Measurements from ENCODE around the gene EEFSEC.

Gene EEFSEC

DNA sequence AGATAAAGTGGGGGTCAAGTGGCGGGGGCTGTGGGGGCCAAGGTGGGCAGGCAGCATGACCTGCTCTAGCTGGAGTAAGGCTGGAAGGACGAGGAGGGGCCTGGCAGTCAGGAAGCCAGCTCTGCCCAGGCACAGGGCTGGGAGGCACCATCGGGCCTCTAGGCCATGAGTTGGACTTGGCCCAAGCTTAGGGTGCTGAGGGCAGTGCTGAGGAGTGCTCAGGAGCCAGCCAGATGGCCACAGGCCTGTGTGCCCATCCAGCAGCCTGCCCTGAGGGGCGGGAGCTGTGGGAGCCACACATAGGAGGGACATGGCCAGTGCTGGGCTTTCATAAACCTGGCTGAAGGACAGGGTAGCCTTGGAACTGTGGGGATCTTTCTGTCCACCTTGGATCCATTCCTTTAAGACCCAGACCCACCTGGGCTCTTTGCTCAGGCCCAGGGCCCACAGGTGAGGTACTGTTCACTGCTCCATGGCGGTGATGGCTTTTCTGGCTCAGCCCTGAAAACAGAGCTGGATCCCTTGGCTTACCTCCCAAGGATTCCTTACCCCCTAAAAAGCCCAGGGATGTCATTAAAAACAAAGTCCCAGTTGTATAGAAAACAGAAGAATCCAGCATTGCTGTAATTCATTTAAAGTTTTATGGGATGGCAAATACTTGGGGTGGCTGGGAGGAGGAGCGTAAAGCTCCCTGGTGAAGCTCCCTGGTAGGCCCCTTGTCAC, 176.4 kb downstream of the EEFSEC start:
- in situ Hi-C loops (cut with MboI; ENCODE audit: low sequenced_read_pairs), result no loop called here

DNA sequence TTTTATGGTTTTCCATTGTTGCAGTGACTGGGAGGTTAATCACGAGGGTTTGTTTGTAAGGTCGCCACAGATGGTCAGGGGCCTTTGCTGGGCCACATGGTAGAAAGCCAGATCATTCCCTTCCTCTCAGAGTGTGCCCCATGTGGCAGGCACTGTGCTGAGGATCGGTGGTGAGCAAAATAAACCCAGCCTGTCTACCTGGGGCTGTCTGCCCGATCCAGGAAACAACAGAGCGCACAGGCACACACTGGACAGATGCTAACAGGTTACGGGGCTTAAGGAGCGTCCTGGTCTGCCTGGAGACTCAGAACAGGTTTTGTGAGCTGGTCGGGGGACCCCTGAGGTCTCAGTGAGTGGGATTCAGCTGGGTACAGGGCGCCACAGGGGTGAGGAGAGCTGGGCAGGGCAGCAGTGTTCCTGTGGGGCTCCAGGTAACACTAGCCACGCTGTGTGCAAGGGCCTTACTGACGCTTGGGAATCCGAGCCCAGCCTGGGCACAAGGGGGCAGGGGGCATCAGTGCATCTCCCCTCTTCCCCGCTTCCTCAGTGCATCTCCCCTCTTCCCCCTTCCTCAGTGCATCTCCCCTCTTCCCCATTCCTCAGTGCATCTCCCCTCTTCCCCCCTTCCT, 177.0 kb downstream of the EEFSEC start:
- in situ Hi-C loops (cut with MboI; ENCODE audit: low sequenced_read_pairs), result no loop called here

DNA sequence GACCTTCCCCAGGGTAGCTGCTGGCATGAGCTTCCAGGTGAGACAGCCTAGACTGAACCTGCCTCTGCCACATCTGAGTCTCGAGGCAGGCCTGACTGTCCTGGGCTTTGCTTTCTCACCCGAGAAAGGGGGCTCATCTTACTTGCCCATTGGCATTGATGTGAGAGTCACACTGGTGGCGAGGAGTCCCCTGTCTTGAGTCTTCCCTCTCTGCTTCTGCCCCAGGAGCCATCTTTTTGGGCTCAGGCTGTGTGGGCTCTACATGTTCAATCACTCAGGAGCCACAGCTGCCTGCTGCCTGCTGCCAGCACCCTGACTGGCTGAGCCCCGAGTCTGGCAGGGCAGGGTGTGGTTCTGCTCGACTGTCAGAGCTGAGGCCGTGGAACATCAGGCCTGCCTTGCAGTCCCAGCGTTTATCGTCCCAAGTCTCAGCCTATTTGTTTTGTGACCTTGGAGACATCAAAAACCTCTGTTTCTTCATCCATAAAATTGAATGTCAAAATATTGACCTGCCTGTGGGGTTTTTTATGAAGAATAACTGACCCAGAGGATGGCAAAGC, 180.9 kb downstream of the EEFSEC start:
- in situ Hi-C loops (cut with MboI; ENCODE audit: low sequenced_read_pairs), result no loop called here

DNA sequence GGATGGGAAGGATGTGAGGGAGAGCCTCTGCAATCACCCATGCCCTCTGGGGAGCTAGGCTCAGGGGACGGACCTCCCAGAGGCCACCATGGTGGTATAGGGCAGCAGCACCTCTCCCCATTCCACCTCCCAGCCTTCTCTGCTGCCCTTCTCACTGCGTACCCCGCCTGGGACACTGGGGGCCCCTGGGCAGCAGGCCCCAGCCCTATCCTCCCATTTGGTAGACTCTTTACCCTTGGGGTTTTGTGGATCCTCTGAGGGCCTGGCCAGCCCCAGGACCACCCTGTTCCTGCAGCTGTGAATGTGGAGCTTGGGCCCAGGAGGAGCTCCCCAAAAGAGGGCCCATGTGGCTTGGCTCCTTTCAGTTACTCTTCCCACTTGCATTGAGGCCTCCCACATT, 181.5 kb downstream of the EEFSEC start:
- in situ Hi-C loops (cut with MboI; ENCODE audit: low sequenced_read_pairs), result no loop called here

DNA sequence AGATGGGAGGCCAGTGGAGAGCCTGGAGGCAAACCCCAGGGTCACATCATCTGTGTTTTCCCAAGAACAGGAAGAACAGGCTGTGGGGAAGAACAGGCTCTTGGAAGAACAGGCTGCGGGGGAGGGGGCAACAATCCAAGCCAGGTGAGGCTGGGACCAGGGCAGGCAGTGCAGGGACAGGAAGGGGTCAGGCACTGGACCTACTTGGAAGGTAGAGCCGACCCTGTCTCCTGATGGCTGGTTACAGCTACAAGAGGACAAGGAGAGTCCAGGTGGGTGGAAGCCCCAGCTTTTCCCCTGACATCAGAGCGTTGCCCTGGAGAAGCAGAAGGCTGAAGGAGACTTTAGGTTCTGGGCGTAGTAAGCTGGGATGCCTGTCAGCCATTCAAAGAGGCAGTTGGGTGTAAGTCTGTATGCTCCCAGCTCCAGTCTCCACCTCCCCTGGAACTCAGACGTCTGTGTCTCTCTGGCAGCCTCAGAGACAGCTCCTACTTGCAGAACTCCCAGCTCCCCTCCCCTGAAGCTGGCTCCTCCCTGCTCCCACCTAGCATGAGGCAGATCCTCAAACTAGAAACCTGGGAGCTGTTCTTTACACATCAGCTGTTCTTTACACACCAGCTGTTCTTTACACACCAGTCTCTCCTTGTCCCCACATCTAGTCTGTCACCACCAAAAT, 182.5 kb downstream of the EEFSEC start:
- in situ Hi-C loops (cut with MboI; ENCODE audit: low sequenced_read_pairs), result no loop called here

DNA sequence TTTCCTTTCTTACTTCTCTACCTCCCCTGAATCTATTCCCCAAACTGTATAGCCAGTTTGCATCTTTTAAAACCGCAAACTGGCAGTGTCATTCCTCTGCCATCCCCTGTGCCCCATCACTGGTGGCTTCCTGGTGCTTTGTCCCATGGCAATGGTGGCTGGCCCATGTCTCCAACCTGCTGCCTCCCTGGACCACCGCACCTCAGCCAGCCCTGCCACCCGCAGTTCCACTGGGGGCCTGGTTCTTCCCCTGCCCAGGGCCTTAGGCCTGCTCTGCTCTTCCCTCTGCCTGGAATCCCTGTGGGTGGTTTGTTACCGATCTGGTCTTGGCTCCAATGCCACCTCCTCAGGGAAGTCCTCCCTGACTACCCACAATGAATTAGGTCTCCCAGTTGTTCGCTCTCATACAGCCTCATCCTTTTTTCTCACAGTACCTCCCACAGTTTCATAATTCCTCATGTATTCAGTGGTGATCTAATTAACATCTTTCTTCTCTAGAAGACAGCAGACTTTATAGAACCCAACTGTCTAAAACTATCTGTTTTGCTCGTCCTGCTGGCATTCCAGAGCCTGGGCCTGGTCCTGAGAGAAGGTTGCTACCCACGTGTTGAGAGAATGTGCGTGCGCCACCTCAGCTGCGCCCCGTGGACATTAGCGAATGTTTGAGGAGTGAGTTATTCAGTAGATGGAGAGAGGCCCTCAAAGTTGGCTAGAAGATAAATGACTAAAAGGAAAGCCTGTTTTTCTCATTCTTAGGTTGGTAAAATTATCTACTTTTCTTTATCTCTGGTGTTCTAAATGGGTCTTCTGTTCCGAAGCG, 183.3 kb downstream of the EEFSEC start:
- in situ Hi-C loops (cut with MboI; ENCODE audit: low sequenced_read_pairs), result no loop called here

DNA sequence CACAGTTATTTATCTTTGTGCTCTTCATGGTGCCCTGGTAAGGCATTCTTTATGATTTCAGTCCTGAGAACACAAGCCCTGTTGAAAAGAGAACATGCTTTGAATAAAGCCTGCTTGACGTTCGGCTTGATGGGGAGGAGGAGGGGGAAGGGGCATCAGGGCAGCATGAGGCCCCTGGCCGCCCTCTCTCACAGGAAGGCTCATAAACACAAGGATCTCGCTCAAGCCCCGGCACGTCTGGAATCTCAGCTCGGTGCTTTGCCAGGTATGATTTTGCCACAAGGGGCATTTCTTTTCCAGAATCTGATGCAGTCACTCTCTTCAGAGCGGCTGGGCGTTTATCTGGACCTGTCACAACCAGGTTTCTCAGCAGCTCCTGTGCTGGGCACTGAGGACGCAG, 184.0 kb downstream of the EEFSEC start:
- in situ Hi-C loops (cut with MboI; ENCODE audit: low sequenced_read_pairs), result no loop called here

DNA sequence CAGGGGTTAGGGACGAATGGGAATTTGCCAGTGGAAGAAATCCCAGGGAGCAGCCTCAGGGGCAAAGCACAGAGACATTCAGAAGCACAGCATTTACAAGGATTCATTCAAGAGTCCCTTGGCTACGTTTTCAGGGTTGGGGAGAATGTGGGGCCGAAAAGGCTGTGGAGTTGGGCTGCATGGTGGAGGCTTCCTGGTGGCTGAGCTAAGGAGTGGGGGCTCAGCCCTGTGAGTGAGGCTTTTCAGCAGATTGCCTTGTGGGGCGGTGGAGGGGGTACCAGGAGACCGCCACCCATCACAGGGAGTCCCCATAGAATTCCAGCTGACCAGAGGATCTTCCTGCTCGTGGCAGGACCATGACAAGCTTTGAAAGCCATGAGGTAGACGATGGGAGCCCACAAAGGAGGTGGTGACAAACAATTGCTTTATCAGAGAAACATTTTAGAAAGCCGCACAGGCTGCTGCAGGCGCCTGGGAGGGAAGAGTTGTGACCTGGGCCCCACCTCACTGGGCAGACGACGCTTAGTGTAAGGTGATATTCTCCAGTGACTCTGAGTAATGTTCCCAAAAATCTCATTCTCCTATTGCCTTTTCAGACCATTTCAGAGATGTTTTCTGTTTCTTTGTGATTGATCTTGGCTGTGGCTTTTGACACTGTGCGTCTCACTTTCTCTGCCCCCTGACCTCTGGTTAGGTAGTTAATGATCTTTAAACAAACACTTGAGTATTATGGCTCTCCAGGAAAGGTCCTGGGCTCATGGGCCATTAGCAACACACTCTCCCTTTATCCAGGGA, 185.5 kb downstream of the EEFSEC start:
- in situ Hi-C loops (cut with MboI; ENCODE audit: low sequenced_read_pairs), result no loop called here

DNA sequence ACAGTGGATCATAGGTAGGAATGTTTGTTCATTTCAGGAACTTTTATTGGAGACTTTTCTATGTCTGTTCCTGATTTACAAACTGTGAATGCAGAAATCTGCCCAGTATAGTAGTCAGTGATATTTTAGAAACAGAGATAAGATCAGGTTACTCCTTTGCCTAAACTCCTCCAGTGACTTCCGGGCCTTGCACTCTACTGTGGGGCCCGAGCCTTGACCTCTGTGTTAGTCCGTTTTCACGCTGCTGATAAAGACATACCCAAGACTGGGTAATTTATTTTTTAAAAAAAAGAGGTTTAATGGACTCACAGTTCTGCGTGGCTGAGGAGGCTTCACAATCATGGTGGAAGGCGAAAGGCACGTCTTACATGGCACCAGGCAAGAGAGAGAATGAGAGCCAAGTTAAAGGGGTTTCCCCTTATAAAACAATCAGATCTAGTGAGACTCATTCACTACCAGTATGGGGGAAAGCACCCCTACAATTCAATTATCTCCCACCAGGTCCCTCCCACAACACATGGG, 186.3 kb downstream of the EEFSEC start:
- in situ Hi-C loops (cut with MboI; ENCODE audit: low sequenced_read_pairs), result no loop called here

DNA sequence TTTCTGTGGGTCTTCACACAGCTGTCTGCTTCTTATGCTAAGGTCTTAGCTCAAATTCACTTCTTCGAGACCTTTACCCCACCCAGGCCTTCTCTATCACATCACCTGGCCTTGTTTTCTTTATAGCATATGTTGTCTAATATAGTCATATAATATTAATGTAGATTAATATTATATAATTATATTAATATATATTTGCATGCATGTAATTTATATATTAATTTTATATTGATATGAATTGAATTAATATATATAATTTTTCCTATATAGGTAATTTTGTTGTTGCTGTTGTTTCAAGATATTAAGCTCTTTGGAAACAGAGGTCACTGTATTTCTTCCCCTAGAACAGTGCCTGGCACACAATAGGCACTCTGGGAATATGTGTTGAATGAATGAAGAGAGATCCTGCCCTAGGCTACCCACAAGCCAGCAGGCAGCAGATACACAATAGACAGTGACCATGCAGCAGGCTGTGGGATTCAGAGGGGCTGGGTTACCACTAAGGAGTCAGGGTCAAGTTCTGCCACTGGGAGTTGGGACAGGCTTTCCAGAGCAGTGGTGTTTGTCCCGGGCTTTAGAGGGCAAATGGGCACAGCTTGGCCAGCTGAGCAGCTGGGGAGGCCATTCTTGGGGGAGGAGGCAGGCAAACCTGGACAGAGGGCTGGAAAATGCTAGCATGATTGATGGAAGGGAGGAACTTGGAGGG, 187.1 kb downstream of the EEFSEC start:
- in situ Hi-C loops (cut with MboI; ENCODE audit: low sequenced_read_pairs), result no loop called here

DNA sequence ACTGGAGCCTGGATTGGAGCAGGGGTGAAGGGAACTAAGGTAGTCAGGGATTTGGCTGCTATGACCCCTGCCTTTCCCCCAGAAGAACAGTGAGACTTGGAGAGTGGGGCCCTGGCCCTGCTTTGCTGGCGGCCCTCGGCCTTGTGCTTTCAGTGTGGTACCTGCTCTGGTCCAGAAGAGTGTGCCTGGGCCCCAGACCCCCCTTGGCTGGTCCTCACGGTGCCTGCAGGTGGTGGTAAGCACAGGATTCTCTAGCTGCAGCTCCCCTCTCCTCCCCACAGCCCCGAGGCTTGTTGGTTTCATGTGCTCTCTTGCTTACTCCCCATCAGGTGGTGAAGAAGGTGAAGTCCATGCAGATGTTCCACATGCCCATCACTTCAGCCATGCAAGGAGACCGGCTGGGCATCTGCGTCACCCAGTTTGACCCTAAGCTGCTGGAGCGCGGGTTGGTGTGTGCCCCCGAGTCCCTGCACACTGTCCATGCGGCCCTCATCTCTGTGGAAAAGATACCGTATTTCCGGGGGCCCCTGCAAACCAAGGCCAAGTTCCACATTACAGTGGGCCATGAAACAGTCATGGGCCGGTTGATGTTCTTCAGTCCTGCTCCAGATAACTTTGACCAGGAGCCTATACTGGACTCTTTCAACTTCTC, 187.7 kb downstream of the EEFSEC start:
- in situ Hi-C loops (cut with MboI; ENCODE audit: low sequenced_read_pairs), result no loop called here

DNA sequence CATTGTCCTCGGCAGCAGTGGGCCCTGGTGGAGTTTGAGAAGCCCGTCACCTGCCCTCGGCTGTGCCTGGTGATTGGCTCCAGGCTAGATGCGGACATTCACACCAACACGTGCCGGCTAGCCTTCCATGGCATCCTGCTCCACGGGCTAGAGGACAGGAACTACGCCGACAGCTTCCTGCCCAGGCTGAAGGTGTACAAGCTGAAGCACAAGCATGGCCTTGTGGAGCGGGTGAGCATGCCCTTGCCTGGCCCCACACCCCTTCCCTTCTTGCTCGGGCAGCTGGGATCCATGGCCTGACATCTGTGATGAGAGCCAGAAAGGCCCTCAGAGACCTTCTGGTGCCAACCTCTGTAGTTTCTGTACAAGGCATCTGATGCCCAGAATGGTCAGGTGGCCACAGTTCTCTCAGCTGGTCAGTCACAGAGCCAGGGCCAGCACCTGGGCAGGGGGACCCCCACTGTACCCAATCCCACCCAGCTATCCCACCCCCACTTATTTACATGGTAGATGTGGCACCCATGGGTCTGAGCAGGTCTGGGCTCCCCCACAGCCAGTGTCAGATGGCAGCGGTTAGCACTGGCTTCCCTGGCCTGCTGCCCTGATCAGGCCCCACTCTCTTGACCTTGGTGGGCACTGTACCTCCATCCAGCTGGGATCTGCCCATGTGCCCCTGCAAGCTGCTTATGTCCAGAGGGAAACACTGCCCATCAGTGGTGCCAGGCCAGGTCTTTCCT, 188.5 kb downstream of the EEFSEC start:
- in situ Hi-C loops (cut with MboI; ENCODE audit: low sequenced_read_pairs), result no loop called here

DNA sequence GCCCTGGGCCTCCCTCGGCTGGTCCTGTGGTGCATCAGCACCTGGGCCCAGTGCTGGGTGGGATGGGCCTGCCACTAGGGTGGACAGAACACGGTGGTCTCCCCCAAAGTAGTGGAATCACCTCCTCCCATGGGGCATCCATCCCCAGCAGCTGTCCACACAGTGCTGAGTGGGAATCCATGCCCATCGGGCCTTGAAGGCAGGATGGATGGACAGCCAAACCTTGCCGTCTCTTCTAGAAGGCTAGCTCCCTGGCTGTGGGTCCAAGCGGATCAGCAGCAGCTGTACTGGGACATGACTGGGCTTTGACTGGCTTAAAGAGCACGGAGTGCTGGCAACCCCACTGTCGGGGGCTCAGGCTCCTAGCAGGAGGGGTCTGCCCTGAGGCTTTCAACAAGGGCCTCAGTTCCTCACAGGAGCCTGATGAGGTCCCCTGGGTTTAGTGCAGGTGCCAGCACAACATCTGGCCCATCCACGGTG, 189.5 kb downstream of the EEFSEC start:
- in situ Hi-C loops (cut with MboI; ENCODE audit: low sequenced_read_pairs), result no loop called here

DNA sequence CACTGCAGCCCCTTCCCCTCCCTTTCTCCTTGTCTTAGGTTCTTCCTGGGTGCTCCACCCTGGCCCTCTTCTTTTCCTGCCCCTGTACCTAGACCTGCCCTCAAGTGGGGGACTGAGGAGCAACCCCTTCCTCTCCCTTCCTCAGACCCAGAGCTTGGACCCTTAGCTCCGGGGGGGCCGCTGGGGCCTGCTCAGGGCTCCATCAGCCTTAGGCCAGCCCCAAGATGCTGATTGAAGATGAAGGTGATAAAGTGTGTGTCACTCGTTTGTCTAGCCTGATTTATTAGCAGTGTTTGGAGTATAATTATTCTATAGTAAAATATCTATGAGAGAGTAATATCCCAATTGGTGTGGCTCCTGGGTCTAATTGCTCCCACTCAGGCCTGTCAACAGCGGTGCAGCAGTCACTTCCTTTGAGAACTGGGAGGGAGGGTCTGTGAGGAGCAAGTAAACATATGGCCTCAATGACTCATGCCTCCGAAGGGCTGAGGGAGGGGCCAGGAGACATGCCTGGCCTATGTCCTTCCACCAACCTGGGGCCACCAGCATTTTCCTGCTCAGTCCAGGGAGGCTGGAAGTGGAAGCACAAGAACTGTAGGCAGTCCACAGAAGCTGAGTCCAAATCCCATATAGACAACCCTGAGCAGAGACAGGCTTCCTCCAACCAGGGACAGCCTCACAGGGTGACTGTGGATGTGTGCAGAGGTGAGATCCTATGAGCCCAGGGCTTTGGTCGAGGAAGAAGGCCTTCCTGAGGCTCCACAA, 190.2 kb downstream of the EEFSEC start:
- in situ Hi-C loops (cut with MboI; ENCODE audit: low sequenced_read_pairs), result no loop called here

DNA sequence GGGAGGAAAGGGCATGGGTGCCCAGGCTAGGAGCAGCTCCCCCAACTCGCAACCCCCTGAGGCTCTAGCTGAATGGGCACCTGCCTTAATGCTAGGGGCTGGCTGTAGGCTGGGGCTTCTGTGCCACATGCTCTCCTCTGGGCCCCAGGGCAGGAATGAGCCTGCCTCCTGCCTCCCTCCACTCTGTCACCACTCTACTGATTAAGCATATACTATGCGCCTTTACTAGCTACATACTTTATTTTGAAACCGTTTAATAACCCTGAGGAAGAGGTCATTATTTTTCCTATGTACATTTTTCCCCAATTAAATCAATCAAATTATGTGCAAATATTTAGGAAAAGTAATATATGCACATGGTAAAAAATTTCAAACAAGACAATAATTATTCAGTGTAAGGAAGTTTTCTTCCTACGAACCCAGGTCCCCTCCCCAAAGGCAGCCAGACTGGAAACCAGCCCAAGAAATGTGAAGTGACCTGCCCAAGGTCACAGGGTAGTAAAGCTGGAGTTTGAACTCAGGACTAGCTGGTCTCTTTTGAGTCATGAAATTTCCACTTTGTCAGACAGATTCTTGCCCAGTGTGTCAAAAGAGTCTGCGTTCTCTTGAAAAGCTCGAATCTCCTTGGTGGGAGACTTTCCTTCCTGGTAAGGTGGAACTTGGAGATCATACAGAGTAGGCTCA, 190.9 kb downstream of the EEFSEC start:
- in situ Hi-C loops (cut with MboI; ENCODE audit: low sequenced_read_pairs), result no loop called here

DNA sequence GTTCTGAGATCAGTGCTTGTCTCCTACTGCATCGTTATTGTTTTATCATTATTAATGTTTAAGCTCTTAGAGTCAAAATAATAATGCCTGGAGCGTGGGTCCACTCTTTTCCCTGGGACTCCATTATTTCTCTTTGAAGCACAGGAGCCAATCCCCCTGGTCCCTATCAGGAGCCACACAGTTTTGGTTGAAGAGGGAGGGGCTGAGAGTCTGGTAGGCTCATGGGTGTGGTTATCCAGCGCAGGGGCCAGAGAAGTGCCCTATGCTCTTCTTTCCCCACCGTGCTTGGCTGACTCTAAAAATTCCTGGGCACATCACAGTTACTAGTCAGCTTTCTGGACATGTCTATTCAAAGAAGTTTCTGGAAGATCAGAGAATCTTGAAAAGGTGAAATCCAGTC, 191.9 kb downstream of the EEFSEC start:
- in situ Hi-C loops (cut with MboI; ENCODE audit: low sequenced_read_pairs), result no loop called here

DNA sequence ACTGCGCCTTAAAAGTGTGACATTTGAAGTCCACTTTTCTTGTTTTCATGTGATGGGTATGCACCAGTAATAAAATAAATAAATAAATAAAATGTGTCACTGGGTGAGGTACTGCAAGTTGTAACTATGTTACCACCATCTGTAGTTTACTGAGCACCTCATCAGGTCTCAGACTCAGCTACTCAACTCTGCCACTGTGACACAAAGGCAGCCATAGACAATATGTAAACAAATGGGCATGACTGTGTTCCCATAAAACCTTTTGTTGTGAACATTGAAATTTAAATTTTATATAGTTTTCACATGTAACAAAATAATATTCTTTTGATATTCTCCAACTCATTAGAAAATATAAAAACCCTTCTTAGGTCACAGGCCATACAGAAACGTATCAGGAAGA, 193.3 kb downstream of the EEFSEC start:
- in situ Hi-C loops (cut with MboI; ENCODE audit: low sequenced_read_pairs), result no loop called here

All from hTERT RPE-1 (cell line).